COLO829 (cell line): ENCODE results near the gene SPDEF.

Experiments used
- DNase-seq: peaks from one replicate; pipeline ENCODE4 v3.0.0; 2012; ENCODE audit warnings: low spot score

SPDEF gene

GRCh38 chr6:34544776-34545471, 11.2 kb downstream of the SPDEF start:
- no peak for DNase-seq

GRCh38 chr6:34544052-34544604, 12.0 kb downstream of the SPDEF start:
- DNase-seq = no peak

- DNase-seq = no peak
Observed at GRCh38 chr6:34543421-34543820, 12.7 kb downstream of the SPDEF start.

- no peak for DNase-seq
Observed at GRCh38 chr6:34540841-34541240, 15.3 kb downstream of the SPDEF start.

GRCh38 chr6:34540222-34540621, 15.9 kb downstream of the SPDEF start:
- no peak for DNase-seq

GRCh38 chr6:34539181-34539580, 16.9 kb downstream of the SPDEF start:
- DNase-seq = no peak

- DNase-seq = no peak
Observed at GRCh38 chr6:34538581-34538980, 17.5 kb downstream of the SPDEF start.

- DNase-seq = no peak
Observed at GRCh38 chr6:34537922-34538550, 18.1 kb downstream of the SPDEF start.

- DNase-seq = no peak
Observed at GRCh38 chr6:34536959-34537848, 18.9 kb downstream of the SPDEF start.

- no peak for DNase-seq
Observed at GRCh38 chr6:34536251-34536958, 19.7 kb downstream of the SPDEF start.

- no peak for DNase-seq
Observed at GRCh38 chr6:34535646-34536045, 20.5 kb downstream of the SPDEF start.

- no peak for DNase-seq
Observed at GRCh38 chr6:34535199-34535598, 20.9 kb downstream of the SPDEF start.

- DNase-seq = no peak
Observed at GRCh38 chr6:34534656-34535055, 21.5 kb downstream of the SPDEF start.

GRCh38 chr6:34534146-34534545, 22.0 kb downstream of the SPDEF start:
- no peak for DNase-seq

- DNase-seq = no peak
Observed at GRCh38 chr6:34532230-34532629, 23.9 kb downstream of the SPDEF start.

GRCh38 chr6:34531580-34532201, 24.4 kb downstream of the SPDEF start:
- no peak for DNase-seq

- DNase-seq = no peak
Observed at GRCh38 chr6:34530753-34531365, 25.3 kb downstream of the SPDEF start.

- DNase-seq = no peak
Observed at GRCh38 chr6:34529665-34530327, 26.3 kb downstream of the SPDEF start.

GRCh38 chr6:34528996-34529664, 27.0 kb downstream of the SPDEF start:
- no peak for DNase-seq
